ENCODE data around the gene BUB1B. TPM values are rescaled to one million over a fixed set of nuclear protein-coding genes. Genes with fewer than 3 reads are reported as not detected.
"Not testable (repeated sequence)": the region's sequence is repeated elsewhere in the genome, so short reads cannot be mapped to it uniquely, and the experiment has no call there.

Gene BUB1B
- polyA plus RNA-seq, 1 donor from 2014 or later: 50.0 TPM

GRCh38 chr15:40133544-40133943, 27.3 kb upstream of the BUB1B start:
- Histone ChIP-seq H3K9me3 (ENCODE audit: low read length) (no peaks in the 10 kb centered on the region), H3F3A (ENCODE audit: insufficient read depth, low read length, poor library complexity, severe bottlenecking) (no peaks in the 10 kb centered on the region), H3K27ac (ENCODE audit: low read length) (no peak overlapping the region), H3K36me3 (ENCODE audit: insufficient read depth, low read length) (no peaks in the 10 kb centered on the region), H3K27me3 (ENCODE audit: insufficient read depth, low read depth, low read length) (no peaks in the 10 kb centered on the region), H2AFZ (ENCODE audit: low read depth, low read length) (no peak overlapping the region), H3K79me2 (replicated peaks; ENCODE audit: insufficient read depth, low read length) (no peaks in the 10 kb centered on the region), H4K20me1 (ENCODE audit: insufficient read depth) (no peaks in the 10 kb centered on the region), H3K4me3 (ENCODE audit: low read length) (no peak overlapping the region), H3K9me2 (ENCODE audit: insufficient read depth, low read length) (no peaks in the 10 kb centered on the region), H3K4me2 (ENCODE audit: low read length) (no peak overlapping the region), H3K9ac (ENCODE audit: low read length) (no peak overlapping the region)
- TF ChIP-seq SMC3 (conservative IDR thresholded peaks at IDR 0.05; ENCODE audit: poor library complexity) (no peak), MXI1 (conservative IDR thresholded peaks at IDR 0.05; ENCODE audit: poor library complexity, severe bottlenecking) (no peak), EZH2 (IDR thresholded peaks at IDR 0.05; ENCODE audit: borderline replicate concordance, insufficient read depth, low read length, poor library complexity, severe bottlenecking) (no peak), POLR2AphosphoS5 (IDR thresholded peaks at IDR 0.05) (no peak), REST (IDR thresholded peaks at IDR 0.05; ENCODE audit: borderline replicate concordance) (no peak), CTCF (IDR thresholded peaks at IDR 0.05; ENCODE audit: poor library complexity, severe bottlenecking) (no peak), RAD21 (conservative IDR thresholded peaks at IDR 0.05) (no peak), TAF1 (IDR thresholded peaks at IDR 0.05; ENCODE audit: low read depth) (no peak), EP300 (conservative IDR thresholded peaks at IDR 0.05; ENCODE audit: poor library complexity, severe bottlenecking) (no peak)

GRCh38 chr15:40134885-40135284, 26.0 kb upstream of the BUB1B start:
- Histone ChIP-seq H3K79me2 (replicated peaks; ENCODE audit: insufficient read depth, low read length) (no peaks in the 10 kb centered on the region), H3K27me3 (ENCODE audit: insufficient read depth, low read depth, low read length) (no peaks in the 10 kb centered on the region), H3K27ac (ENCODE audit: low read length) (no peak overlapping the region), H3K4me3 (ENCODE audit: low read length) (no peak overlapping the region), H3K9me2 (ENCODE audit: insufficient read depth, low read length) (no peaks in the 10 kb centered on the region), H3K4me2 (ENCODE audit: low read length) (no peak overlapping the region), H4K20me1 (ENCODE audit: insufficient read depth) (no peaks in the 10 kb centered on the region), H3K36me3 (ENCODE audit: insufficient read depth, low read length) (no peaks in the 10 kb centered on the region), H3K9ac (ENCODE audit: low read length) (no peak overlapping the region), H3K9me3 (ENCODE audit: low read length) (no peaks in the 10 kb centered on the region), H2AFZ (ENCODE audit: low read depth, low read length) (no peak overlapping the region), H3F3A (ENCODE audit: insufficient read depth, low read length, poor library complexity, severe bottlenecking) (no peaks in the 10 kb centered on the region)
- TF ChIP-seq POLR2AphosphoS5 (IDR thresholded peaks at IDR 0.05) (no peak), REST (IDR thresholded peaks at IDR 0.05; ENCODE audit: borderline replicate concordance) (no peak), EZH2 (IDR thresholded peaks at IDR 0.05; ENCODE audit: borderline replicate concordance, insufficient read depth, low read length, poor library complexity, severe bottlenecking) (no peak), MXI1 (conservative IDR thresholded peaks at IDR 0.05; ENCODE audit: poor library complexity, severe bottlenecking) (no peak), EP300 (conservative IDR thresholded peaks at IDR 0.05; ENCODE audit: poor library complexity, severe bottlenecking) (no peak), TAF1 (IDR thresholded peaks at IDR 0.05; ENCODE audit: low read depth) (no peak), SMC3 (conservative IDR thresholded peaks at IDR 0.05; ENCODE audit: poor library complexity) (no peak), RAD21 (conservative IDR thresholded peaks at IDR 0.05) (no peak), CTCF (IDR thresholded peaks at IDR 0.05; ENCODE audit: poor library complexity, severe bottlenecking) (no peak)

- not testable (repeated sequence) for H3K9me2 ChIP-seq (ENCODE audit: insufficient read depth, low read length); H3K4me2 ChIP-seq (ENCODE audit: low read length); H4K20me1 ChIP-seq (ENCODE audit: insufficient read depth); H3K4me3 ChIP-seq (ENCODE audit: low read length); H3K9me3 ChIP-seq (ENCODE audit: low read length); H3K79me2 ChIP-seq (replicated peaks; ENCODE audit: insufficient read depth, low read length); H3K9ac ChIP-seq (ENCODE audit: low read length); H3K27me3 ChIP-seq (ENCODE audit: insufficient read depth, low read depth, low read length); H2AFZ ChIP-seq (ENCODE audit: low read depth, low read length); H3K27ac ChIP-seq (ENCODE audit: low read length); H3F3A ChIP-seq (ENCODE audit: insufficient read depth, low read length, poor library complexity, severe bottlenecking); H3K36me3 ChIP-seq (ENCODE audit: insufficient read depth, low read length)
These were observed 24.9 kb upstream of the BUB1B start for GRCh38 chr15:40135846-40136450.
